CD4-positive, alpha-beta T cell (primary cell): ENCODE results near the gene HDAC4. TPM values are rescaled to one million over a fixed set of nuclear protein-coding genes. Genes with fewer than 3 reads are reported as not detected.

Experiments used
- ATAC-seq: fragments of 200-7000 bp; cut with Tn5 transposase; one replicate; pipeline ENCODE4 v1.10.0; 2022; ENCODE audit warnings: mild to moderate bottlenecking; ENCODE audit not compliant: poor library complexity
- CTCF ChIA-PET: fragments of 350-600 bp; sonication (Branson Sonifier 250); formaldehyde crosslinking; loops from one replicate; lab custom pipeline; 2021; ENCODE audit warnings: antibody characterized with exemption, inconsistent platforms; lab: Charles Lee
- POLR2A ChIA-PET: fragments of 350-600 bp; sonication (Branson Sonifier 250); formaldehyde crosslinking; loops from one replicate; lab custom pipeline; 2021; ENCODE audit warnings: antibody characterized with exemption, inconsistent platforms; lab: Charles Lee
- DNase-seq, 14 experiments: peaks; one replicate each; pipeline ENCODE4 v3.0.0-alpha.2; 2013 to 2020; ENCODE audit warnings: mixed read lengths in 2 of 14
- H3K27ac ChIP-seq, 2 donors: one replicate each; pipeline versions ENCODE4 v1.5.1 to v1.7.0; 2013; ENCODE audit warnings: low read length in 2 of 2, low read depth in 1 of 2, mild to moderate bottlenecking in 1 of 2
- H3K27me3 ChIP-seq, 2 experiments: 1 replicate in 1 of 2; 2 replicates in 1 of 2; pipeline versions ENCODE4 v1.6.1 to v1.7.0; 2013; ENCODE audit warnings: low read length in 2 of 2, control low read depth in 1 of 2, mild to moderate bottlenecking in 1 of 2, moderate library complexity in 1 of 2; ENCODE audit not compliant: insufficient read depth in 2 of 2, control insufficient read depth in 1 of 2
- H3K36me3 ChIP-seq: one replicate; pipeline ENCODE4 v1.6.1; 2013; ENCODE audit warnings: low read length, control low read depth; ENCODE audit not compliant: insufficient read depth
- H3K4me1 ChIP-seq: one replicate; pipeline ENCODE4 v1.6.1; 2013; ENCODE audit warnings: low read length, control low read depth; ENCODE audit not compliant: insufficient read depth
- H3K4me3 ChIP-seq: one replicate; pipeline ENCODE4 v1.5.1; 2013; ENCODE audit warnings: mild to moderate bottlenecking, low read length, moderate library complexity
- H3K9me3 ChIP-seq, 2 experiments: 1 replicate in 1 of 2; 2 replicates in 1 of 2; pipeline versions ENCODE4 v1.6.1 to v1.7.0; 2013; ENCODE audit warnings: low read length in 2 of 2, mild to moderate bottlenecking in 2 of 2, control low read depth in 1 of 2, moderate library complexity in 1 of 2; ENCODE audit not compliant: control insufficient read depth in 1 of 2, insufficient read depth in 1 of 2
- H3K27ac Mint-ChIP-seq: one replicate; pipeline ENCODE4 v1.8.0; 2020; ENCODE audit warnings: mixed read lengths
- H3K27me3 Mint-ChIP-seq: one replicate; pipeline ENCODE4 v1.8.0; 2021; ENCODE audit warnings: mixed read lengths
- H3K36me3 Mint-ChIP-seq: one replicate; pipeline ENCODE4 v1.8.0; 2021; ENCODE audit warnings: low read depth, mixed read lengths
- H3K4me1 Mint-ChIP-seq: one replicate; pipeline ENCODE4 v1.8.0; 2021; ENCODE audit warnings: low read depth, mixed read lengths
- H3K4me3 Mint-ChIP-seq: one replicate; pipeline ENCODE4 v1.8.0; 2020; ENCODE audit warnings: mild to moderate bottlenecking, mixed read lengths
- H3K9me3 Mint-ChIP-seq: one replicate; pipeline ENCODE4 v1.8.0; 2020; ENCODE audit warnings: mixed read lengths
- intact Hi-C, 2 experiments: fragments of 100-400 bp; cut with DNase I in 1 of 2; cut with micrococcal nuclease in 1 of 2; formaldehyde crosslinking; loops; one replicate each; pipeline versions ENCODE4 v1.15.1 to v1.9.0; 2023 to 2025; cut with DNase I, micrococcal nuclease
- total RNA-seq, 174 experiments: library from RNA in 2 of 174; stranded (reverse) in 2 of 174; gene quantifications; one replicate each; pipeline ENCODE4 v1.2.3 and lab custom pipeline; 2021 to 2026
- TF ChIP-seq, protein P1 (sequence below): fragments of 200-600 bp; IDR thresholded peaks from one replicate; pipeline ENCODE4 v1.8.0; 2022; ENCODE audit warnings: antibody characterized with exemption, mild to moderate bottlenecking

Gene HDAC4
- total RNA-seq, 2 experiments from 2014 or later: 45.3 to 49.2 TPM

DNA sequence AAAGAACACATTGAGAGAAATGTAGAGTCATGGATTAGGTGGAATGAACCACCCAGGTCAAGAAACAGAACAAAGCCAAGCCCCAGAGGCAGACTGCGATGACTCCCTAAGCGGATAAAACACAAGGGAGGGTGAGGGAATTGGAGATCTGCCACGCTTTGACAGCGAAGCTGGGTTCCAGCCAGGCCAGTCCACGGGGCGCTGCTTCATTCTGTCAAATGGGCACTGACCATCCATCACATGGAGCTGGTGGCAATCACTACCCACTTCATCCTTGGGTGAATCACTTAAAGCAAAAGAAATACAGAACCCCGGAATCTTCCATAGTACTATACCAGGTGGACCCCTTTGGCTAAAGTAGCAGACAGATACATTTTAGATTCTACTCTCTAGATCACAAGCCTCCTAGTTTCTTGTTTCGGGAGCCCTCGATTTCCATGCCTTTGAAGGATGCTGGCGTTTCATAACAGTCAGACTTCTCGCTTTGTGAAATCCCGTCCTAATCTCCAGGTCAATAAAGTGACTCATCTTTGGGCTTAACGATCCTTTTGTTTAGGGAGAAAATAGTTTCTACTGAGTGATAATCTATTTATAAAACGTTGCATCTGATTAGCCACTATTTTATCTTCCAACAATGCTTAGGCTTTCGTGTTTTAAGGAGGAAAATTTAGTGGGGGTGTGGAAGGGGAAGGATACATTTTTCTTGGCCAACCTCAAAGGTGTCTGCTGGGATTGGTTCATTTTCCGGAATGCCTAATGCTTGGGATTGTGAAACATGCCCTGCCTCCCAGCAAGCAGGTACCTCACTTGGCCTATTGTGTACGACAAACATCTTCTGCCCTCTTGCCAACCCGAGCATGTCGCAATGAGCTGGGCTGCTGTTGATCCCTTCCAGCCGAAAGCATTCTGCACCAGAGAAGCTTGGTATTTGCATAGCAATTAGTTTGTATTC lies 44.1 kb upstream of the HDAC4 start:
- TF ChIP-seq, protein P1, sequence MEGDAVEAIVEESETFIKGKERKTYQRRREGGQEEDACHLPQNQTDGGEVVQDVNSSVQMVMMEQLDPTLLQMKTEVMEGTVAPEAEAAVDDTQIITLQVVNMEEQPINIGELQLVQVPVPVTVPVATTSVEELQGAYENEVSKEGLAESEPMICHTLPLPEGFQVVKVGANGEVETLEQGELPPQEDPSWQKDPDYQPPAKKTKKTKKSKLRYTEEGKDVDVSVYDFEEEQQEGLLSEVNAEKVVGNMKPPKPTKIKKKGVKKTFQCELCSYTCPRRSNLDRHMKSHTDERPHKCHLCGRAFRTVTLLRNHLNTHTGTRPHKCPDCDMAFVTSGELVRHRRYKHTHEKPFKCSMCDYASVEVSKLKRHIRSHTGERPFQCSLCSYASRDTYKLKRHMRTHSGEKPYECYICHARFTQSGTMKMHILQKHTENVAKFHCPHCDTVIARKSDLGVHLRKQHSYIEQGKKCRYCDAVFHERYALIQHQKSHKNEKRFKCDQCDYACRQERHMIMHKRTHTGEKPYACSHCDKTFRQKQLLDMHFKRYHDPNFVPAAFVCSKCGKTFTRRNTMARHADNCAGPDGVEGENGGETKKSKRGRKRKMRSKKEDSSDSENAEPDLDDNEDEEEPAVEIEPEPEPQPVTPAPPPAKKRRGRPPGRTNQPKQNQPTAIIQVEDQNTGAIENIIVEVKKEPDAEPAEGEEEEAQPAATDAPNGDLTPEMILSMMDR: no peak
- ChIA-PET CTCF (no interaction called here), POLR2A (no interaction called here)
- H3K36me3 ChIP-seq: no peaks in the 10 kb centered on the region
- H3K4me3 Mint-ChIP-seq: no peak overlapping the region
- no peak overlapping the region for H3K27ac Mint-ChIP-seq
- intact Hi-C loops: no loop called here
- peaks cover 19% of the 10 kb centered on the region for H3K4me1 Mint-ChIP-seq
- H3K4me1 ChIP-seq: peaks cover 16% of the 10 kb centered on the region
- H3K36me3 Mint-ChIP-seq: no peaks in the 10 kb centered on the region
- H3K27me3 ChIP-seq: peaks cover 14 to 15% of the 10 kb centered on the region in 2 experiments
- H3K27me3 Mint-ChIP-seq: peaks cover 38% of the 10 kb centered on the region
- ATAC-seq (no peak), DNase-seq (no peak)
- H3K9me3 ChIP-seq: no peaks in the 10 kb centered on the region
- no peak overlapping the region for H3K27ac ChIP-seq
- H3K4me3 ChIP-seq: no peak overlapping the region
- H3K9me3 Mint-ChIP-seq: no peaks in the 10 kb centered on the region

DNA sequence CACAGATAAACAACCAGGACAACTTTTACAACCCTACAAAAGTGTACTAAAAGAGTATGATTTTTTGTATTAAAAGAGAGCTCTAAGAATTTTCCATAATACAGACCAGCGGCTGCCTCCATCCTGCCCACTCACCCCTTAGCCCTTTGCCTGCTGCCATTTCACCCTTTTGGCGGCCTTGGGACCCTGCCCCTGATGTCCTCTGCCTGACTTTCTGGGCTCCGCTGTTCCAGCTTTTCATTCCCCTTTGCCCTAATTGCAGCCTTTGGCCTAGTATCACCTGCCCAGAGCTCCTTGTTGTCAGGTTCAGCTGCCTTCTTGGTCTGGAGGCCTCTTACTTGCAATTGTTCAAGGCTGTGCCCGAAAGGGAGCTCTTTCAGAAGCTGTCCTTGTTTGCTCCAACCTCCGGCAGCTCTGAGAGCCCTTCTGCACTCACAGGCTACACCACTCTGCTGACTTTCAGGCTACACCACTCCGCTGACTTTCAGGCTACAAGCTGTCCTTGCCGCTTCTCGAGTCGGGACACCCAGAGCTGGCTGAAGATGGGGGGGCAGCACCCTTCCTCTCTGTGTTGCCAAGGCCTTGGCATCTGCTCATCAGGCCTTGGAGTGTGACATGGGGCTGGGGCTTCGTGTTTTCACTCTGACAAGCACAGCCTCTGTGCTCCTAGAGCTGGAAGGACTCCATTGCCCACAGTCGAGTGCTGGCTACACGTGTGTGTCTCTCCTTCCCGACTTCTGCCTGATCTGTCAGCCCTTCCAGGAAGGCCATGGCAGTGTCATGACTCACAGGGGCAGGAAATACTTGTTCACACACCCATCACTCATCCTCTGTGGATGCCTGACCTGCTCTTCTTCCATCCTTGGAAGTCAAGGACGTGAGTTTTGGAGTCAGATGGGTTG lies 43.1 kb upstream of the HDAC4 start:
- Mint-ChIP-seq H3K27ac (no peak overlapping the region), H3K36me3 (no peaks in the 10 kb centered on the region), H3K9me3 (no peaks in the 10 kb centered on the region), H3K4me1 (peaks cover 19% of the 10 kb centered on the region), H3K27me3 (peaks cover 43% of the 10 kb centered on the region), H3K4me3 (no peak overlapping the region)
- Histone ChIP-seq H3K4me1 (peaks cover 16% of the 10 kb centered on the region), H3K27me3 (peaks cover 15 to 19% of the 10 kb centered on the region in 2 experiments), H3K36me3 (no peaks in the 10 kb centered on the region), H3K9me3 (peaks cover 0 to 3% of the 10 kb centered on the region in 2 experiments), H3K4me3 (no peak overlapping the region), H3K27ac (no peak overlapping the region)
- ChIA-PET CTCF (no interaction called here), POLR2A (no interaction called here)
- intact Hi-C loops: no loop called here
- ATAC-seq (no peak), DNase-seq (no peak)
- TF ChIP-seq, protein P1: no peak

DNA sequence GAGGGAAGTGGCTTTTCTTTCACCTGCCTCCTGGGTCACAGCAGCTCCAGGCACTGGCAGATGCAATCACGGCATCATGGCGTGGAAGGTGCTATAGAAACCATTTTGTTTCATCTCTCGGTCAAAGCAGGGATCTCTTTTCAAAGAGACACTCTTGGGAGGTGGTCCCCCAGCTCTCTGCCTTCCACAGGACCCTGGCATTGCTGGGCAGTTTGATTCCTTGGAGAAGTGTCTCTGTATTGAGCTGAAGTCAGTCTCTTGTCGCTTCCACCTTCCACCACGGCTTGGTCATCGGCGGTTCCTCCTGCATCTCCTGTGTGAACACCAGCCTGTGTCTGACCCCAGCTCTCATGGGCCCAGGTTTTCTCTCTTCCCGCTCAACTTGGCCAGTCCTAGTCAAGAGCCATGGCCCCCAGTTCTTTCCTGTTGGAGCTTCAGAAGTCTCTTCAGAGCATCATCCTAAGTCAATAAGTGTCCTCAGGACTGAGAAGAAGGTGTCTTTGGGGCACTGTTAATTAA lies 42.3 kb upstream of the HDAC4 start:
- peaks cover 16% of the 10 kb centered on the region for H3K4me1 ChIP-seq
- no peak overlapping the region for H3K27ac ChIP-seq
- CTCF ChIA-PET: interaction anchor here (1.0 kb wide), 1 partner anchor 93 kb away, joined by 3 read pairs; no protein-coding TSS in a partner anchor
- ATAC-seq (no peak), DNase-seq (no peak)
- no peaks in the 10 kb centered on the region for H3K36me3 ChIP-seq
- Mint-ChIP-seq H3K36me3 (no peaks in the 10 kb centered on the region), H3K9me3 (no peaks in the 10 kb centered on the region), H3K4me3 (no peak overlapping the region), H3K4me1 (peaks cover 19% of the 10 kb centered on the region), H3K27me3 (peaks cover 43% of the 10 kb centered on the region), H3K27ac (no peak overlapping the region)
- intact Hi-C loops: no loop called here
- TF ChIP-seq, protein P1: no peak
- peaks cover 15 to 19% of the 10 kb centered on the region in 2 experiments for H3K27me3 ChIP-seq
- peaks cover 0 to 3% of the 10 kb centered on the region in 2 experiments for H3K9me3 ChIP-seq
- no peak overlapping the region for H3K4me3 ChIP-seq
- POLR2A ChIA-PET: no interaction called here
